Mesodermal cell (in vitro differentiated cells): ENCODE results near the gene HHLA2.

Experiments used
- H3K27ac ChIP-seq: 2 replicates; pipeline ENCODE4 v1.7.0; 2013; ENCODE audit warnings: mild to moderate bottlenecking, low read depth, low read length, moderate library complexity; ENCODE audit not compliant: severe bottlenecking
- H3K36me3 ChIP-seq: 2 replicates; pipeline ENCODE4 v1.7.1; 2013; ENCODE audit warnings: mild to moderate bottlenecking, low read length, moderate library complexity; ENCODE audit not compliant: control insufficient read depth, insufficient read depth
- H3K4me1 ChIP-seq: one replicate; pipeline ENCODE4 v1.7.1; 2013; ENCODE audit warnings: mild to moderate bottlenecking, low read length; ENCODE audit not compliant: insufficient read depth, control insufficient read depth, poor library complexity, severe bottlenecking
- H3K4me3 ChIP-seq: 2 replicates; pipeline ENCODE4 v1.7.0; 2013; ENCODE audit warnings: low read length, control low read depth, mild to moderate bottlenecking; ENCODE audit not compliant: insufficient read depth, poor library complexity, severe bottlenecking; ENCODE audit errors: extremely low read depth
- H3K9me3 ChIP-seq: 2 replicates; pipeline ENCODE4 v1.7.1; 2013; ENCODE audit warnings: mild to moderate bottlenecking, low read length, moderate library complexity; ENCODE audit not compliant: control insufficient read depth
- WGBS, 2 experiments: methylation state at CpG; one replicate each; pipeline ENCODE4 v1.1.5; 2013; ENCODE audit warnings: missing lambda C conversion rate in 2 of 2; ENCODE audit not compliant: insufficient coverage in 2 of 2; 5-methylcytosine and 5-hydroxymethylcytosine counted together

The HHLA2 gene

GRCh38 chr3:108406661-108407206 lies 110.4 kb downstream of the HHLA2 start:
- H3K27ac ChIP-seq: no peak overlapping the region
- H3K9me3 ChIP-seq: no peaks in the 10 kb centered on the region
- WGBS, 2 experiments: 51 to 56% methylated on average over 2 to 5 of the region's 7 CpGs
- no peaks in the 10 kb centered on the region for H3K36me3 ChIP-seq
- peaks cover 11% of the 10 kb centered on the region for H3K4me1 ChIP-seq
- H3K4me3 ChIP-seq: no peak overlapping the region

- Histone ChIP-seq H3K9me3 (no peaks in the 10 kb centered on the region), H3K36me3 (no peaks in the 10 kb centered on the region), H3K4me3 (no peak overlapping the region), H3K4me1 (peaks cover 11% of the 10 kb centered on the region), H3K27ac (no peak overlapping the region)
- WGBS, 2 experiments: 100% methylated on average over 1 to 3 of the region's 3 CpGs
Measured at GRCh38 chr3:108407886-108408285, 111.5 kb downstream of the HHLA2 start.

DNA sequence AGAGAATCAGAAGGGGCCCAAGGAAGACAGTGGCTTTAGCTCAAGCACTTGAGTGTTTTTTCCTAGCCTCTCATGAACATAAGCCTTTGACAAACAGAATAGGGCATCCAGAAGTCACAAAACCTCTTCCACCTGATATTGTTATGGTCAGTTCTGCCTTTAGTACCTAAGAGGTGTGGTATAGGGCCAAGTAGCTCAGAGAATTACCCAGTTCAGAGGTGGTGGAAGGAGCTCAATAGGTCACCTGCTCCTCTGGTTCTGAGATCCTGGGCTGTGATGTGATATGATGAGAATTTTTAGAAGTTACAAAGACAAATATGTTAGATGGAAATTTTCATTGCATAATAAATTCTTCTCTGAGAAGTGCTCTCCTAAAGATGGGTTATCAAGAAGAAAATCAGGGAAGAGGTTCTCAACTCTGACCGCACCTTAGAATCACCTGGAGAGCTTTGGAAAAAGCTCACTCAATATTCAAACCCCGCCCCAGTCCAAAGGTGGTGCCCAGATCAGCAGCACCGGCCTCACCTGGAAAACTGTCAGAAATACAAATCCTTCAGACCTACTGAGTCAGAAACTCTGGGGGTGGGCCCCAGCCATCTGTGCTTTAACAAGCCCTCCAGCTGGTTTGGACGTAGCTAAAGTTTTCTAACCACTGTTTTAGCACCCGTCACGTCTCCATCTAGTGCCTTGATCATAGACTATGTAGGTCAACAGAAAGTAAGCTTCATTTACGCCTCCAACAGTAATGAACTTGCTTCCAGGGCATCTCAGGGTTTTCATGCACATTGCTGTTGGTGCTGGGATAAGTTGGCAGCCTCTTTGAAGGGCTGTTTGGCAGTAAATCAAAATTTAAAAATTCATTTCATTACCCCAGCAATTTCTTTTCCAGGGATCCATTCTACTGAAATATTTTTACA lies 112.8 kb downstream of the HHLA2 start:
- no peak overlapping the region for H3K4me3 ChIP-seq
- WGBS, 2 experiments: 96 to 97% methylated on average over 6 of the region's 7 CpGs

DNA sequence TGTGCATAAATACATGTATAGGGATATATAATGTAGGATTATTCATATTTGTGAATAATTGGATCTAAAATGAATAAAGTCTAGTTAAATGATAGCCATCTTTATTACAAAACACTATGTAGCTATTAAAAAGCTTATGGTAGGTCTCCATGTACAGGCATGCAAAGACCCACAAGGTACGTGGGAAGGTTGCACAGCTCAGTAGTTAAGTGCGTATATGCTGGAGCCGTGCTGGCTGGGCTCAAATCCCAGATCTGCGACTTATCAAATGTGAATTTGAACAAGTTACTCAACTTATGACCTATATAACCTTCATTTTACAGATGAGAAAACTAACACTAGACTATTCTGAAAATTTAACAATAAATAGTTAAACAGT lies 113.4 kb downstream of the HHLA2 start:
- H3K36me3 ChIP-seq: no peaks in the 10 kb centered on the region
- H3K4me3 ChIP-seq: no peak overlapping the region
- peaks cover 2% of the 10 kb centered on the region for H3K4me1 ChIP-seq
- H3K9me3 ChIP-seq: no peaks in the 10 kb centered on the region
- no peak overlapping the region for H3K27ac ChIP-seq
- 87 to 100% methylated on average over 3 of the region's 4 CpGs for WGBS, 2 experiments

More for the DNA sequence above, 112.8 kb downstream of the HHLA2 start:
- Histone ChIP-seq H3K27ac (no peak overlapping the region), H3K36me3 (no peaks in the 10 kb centered on the region), H3K9me3 (no peaks in the 10 kb centered on the region), H3K4me1 (peaks cover 8% of the 10 kb centered on the region)

GRCh38 chr3:108410531-108410984 lies 114.2 kb downstream of the HHLA2 start:
- H3K27ac ChIP-seq: no peak overlapping the region
- 90 to 96% methylated on average over 8 to 10 of the region's 11 CpGs for WGBS, 2 experiments
- no peak overlapping the region for H3K4me3 ChIP-seq
- H3K9me3 ChIP-seq: no peaks in the 10 kb centered on the region
- no peaks in the 10 kb centered on the region for H3K36me3 ChIP-seq
- H3K4me1 ChIP-seq: no peaks in the 10 kb centered on the region

GRCh38 chr3:108412121-108412750 lies 115.9 kb downstream of the HHLA2 start:
- H3K4me1 ChIP-seq: no peaks in the 10 kb centered on the region
- no peak overlapping the region for H3K27ac ChIP-seq
- no peaks in the 10 kb centered on the region for H3K36me3 ChIP-seq
- no CpG with 5 or more reads among the region's 6 CpGs for WGBS, 2 experiments
- H3K9me3 ChIP-seq: no peaks in the 10 kb centered on the region
- H3K4me3 ChIP-seq: no peak overlapping the region

DNA sequence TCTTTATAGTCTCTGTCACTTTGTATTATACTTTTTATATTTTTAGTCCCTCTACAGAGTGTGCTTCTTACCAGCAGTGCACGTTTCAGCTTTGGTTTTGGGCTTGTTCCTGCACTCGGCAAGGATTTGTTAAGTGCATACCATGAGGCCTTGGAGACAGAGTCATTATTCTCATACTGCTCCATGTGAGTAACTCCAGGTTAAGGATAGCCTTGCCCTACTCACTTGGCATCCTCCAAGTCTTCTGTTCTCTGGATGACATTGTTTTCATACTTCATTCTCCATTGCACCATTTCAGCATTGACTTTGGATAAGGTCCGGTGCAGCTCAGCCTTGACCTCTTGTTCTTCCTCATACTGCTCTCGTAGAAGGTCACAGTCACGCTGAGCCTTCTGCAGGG lies 117.7 kb downstream of the HHLA2 start:
- Histone ChIP-seq H3K4me3 (no peak overlapping the region), H3K27ac (no peak overlapping the region), H3K4me1 (no peaks in the 10 kb centered on the region), H3K9me3 (no peaks in the 10 kb centered on the region), H3K36me3 (no peaks in the 10 kb centered on the region)
- 81 to 96% methylated on average over 2 to 4 of the region's 5 CpGs for WGBS, 2 experiments

DNA sequence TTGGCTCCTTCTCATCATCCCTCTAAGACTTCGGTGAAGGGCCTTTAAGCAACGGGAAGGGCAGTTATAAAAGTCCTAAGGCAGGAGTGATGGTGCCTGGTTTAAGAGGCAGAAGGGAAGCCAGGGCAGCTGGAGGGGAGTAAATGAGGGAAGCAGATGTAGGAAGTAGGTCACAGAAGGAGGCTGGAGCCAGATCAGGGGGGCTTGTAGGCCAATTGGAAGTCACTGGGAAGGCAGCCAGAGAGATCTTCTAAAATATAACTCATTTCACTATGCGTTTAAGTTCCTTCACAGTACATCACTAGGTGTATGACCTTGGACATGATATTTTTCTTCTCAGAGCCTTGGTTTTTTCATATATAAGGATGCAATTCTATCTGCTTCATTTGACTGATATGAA lies 119.3 kb downstream of the HHLA2 start:
- H3K9me3 ChIP-seq: no peaks in the 10 kb centered on the region
- no peaks in the 10 kb centered on the region for H3K4me1 ChIP-seq
- 80 to 100% methylated on average over 1 to 2 of the region's 3 CpGs for WGBS, 2 experiments
- no peaks in the 10 kb centered on the region for H3K36me3 ChIP-seq
- no peak overlapping the region for H3K27ac ChIP-seq
- H3K4me3 ChIP-seq: no peak overlapping the region

DNA sequence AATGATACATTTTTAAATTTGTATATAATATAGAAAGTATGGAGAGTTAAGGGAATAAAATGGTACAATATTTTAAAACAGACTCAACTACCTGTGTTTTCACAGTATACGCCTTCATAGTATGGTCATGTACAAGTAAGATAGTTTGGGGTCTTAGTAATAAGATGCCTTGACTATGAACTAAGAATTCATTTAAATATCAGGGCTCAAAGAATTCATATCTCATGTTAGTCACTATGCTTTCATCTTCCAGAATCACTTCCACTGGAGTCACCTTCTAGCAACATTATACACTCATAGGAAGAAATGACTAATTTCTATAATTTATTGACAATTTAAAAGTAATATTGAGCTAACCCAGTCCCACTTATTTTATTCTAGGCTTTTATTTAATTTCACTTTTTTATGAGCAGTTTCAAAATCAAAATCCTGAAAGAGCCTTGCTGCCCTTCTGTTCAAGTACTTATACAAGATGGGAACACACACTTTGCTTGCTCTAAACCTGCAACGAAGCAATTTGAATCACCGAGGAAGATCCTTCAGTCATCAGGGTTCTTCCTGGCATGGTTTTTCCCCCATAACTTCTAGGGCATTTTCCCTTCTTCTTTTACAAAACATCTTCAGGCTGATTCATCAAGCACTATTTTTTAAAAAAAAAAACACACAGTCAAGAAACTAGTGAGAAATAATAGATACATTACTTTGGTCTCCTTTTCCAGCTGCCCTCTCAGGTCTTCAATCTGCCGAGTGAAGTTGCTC lies 119.9 kb downstream of the HHLA2 start:
- Histone ChIP-seq H3K4me3 (no peak overlapping the region), H3K27ac (no peak overlapping the region), H3K36me3 (no peaks in the 10 kb centered on the region), H3K9me3 (no peaks in the 10 kb centered on the region), H3K4me1 (no peaks in the 10 kb centered on the region)
- 93 to 96% methylated on average over 3 of the region's 4 CpGs for WGBS, 2 experiments

- Histone ChIP-seq H3K4me1 (no peaks in the 10 kb centered on the region), H3K9me3 (no peaks in the 10 kb centered on the region), H3K4me3 (no peak overlapping the region), H3K36me3 (no peaks in the 10 kb centered on the region), H3K27ac (no peak overlapping the region)
- 100% methylated on average over 1 of the region's 2 CpGs for WGBS, 2 experiments
Measured at GRCh38 chr3:108420926-108421325, 124.6 kb downstream of the HHLA2 start.
